Activated naive CD4-positive, alpha-beta T cell treated with anti-CD3 and anti-CD28 coated beads, Interleukin-2, amount 50 U/mL, for 72 hours (primary cell): ENCODE data around the gene FAAH. TPM values are rescaled to one million over a fixed set of nuclear protein-coding genes. Genes with fewer than 3 reads are reported as not detected.

Source experiments
- ATAC-seq, 2 donors: fragments of 150-1000 bp; cut with Tn5 transposase; 2 replicates each; pipeline ENCODE4 v1.10.0; 2021; ENCODE audit warnings: mild to moderate bottlenecking in 2 of 2, moderate library complexity in 2 of 2
- DNase-seq, 2 donors: peaks; one replicate each; pipeline ENCODE4 v3.0.0; 2021 to 2022; ENCODE audit warnings: low spot score in 2 of 2
- H3K27ac Mint-ChIP-seq, 2 donors: one replicate each; pipeline ENCODE4 v1.8.0; 2022; ENCODE audit warnings: mild to moderate bottlenecking in 2 of 2, mixed read lengths in 2 of 2
- H3K36me3 Mint-ChIP-seq, 2 donors: one replicate each; pipeline ENCODE4 v1.8.0; 2022; ENCODE audit warnings: mixed read lengths in 2 of 2
- H3K9me3 Mint-ChIP-seq, 2 donors: one replicate each; pipeline ENCODE4 v1.8.0; 2022; ENCODE audit warnings: mixed read lengths in 2 of 2
- total RNA-seq, 2 donors: library from RNA; stranded (reverse); gene quantifications; one replicate each; pipeline ENCODE4 v1.2.3, GENCODE V29; 2022

The FAAH gene
- total RNA-seq, 2 donors from 2014 or later = 5.5 to 5.7 TPM

- no peaks in the 10 kb centered on the region for H3K9me3 Mint-ChIP-seq
- ATAC-seq (no peak), DNase-seq (no peak)
- no peak overlapping the region for H3K27ac Mint-ChIP-seq
- H3K36me3 Mint-ChIP-seq = no peaks in the 10 kb centered on the region
These were observed 16.3 kb downstream of the FAAH start for GRCh38 chr1:46410156-46411009.

GRCh38 chr1:46411010-46411405 lies 16.9 kb downstream of the FAAH start:
- ATAC-seq = no peak
- Mint-ChIP-seq H3K36me3 (no peaks in the 10 kb centered on the region), H3K9me3 (no peaks in the 10 kb centered on the region), H3K27ac (no peak overlapping the region)
- DNase-seq = no peak

- peak in 1 of 2 donors; percentile 57 for DNase-seq
- H3K36me3 Mint-ChIP-seq = no peaks in the 10 kb centered on the region
- H3K9me3 Mint-ChIP-seq = no peaks in the 10 kb centered on the region
- peak overlapping the region in 1 of 2 donors; percentile 75 for H3K27ac Mint-ChIP-seq
- ATAC-seq = no peak
These were observed 17.7 kb downstream of the FAAH start for GRCh38 chr1:46411601-46412341.

- no peak for ATAC-seq
- H3K36me3 Mint-ChIP-seq = no peaks in the 10 kb centered on the region
- H3K9me3 Mint-ChIP-seq = no peaks in the 10 kb centered on the region
- no peak for DNase-seq
- no peak overlapping the region for H3K27ac Mint-ChIP-seq
These were observed 18.9 kb downstream of the FAAH start for GRCh38 chr1:46412893-46413595.

- Mint-ChIP-seq H3K9me3 (no peaks in the 10 kb centered on the region), H3K27ac (peak overlapping the region in 1 of 2 donors; percentile 17), H3K36me3 (no peaks in the 10 kb centered on the region)
- DNase-seq (no peak), ATAC-seq (peak; percentile 46 to 80)
These were observed 19.5 kb downstream of the FAAH start for GRCh38 chr1:46413596-46413985.

GRCh38 chr1:46415514-46415913 lies 21.4 kb downstream of the FAAH start:
- no peaks in the 10 kb centered on the region for H3K9me3 Mint-ChIP-seq
- no peaks in the 10 kb centered on the region for H3K36me3 Mint-ChIP-seq
- DNase-seq (no peak), ATAC-seq (no peak)
- H3K27ac Mint-ChIP-seq = peak overlapping the region in 1 of 2 donors; percentile 58

DNA sequence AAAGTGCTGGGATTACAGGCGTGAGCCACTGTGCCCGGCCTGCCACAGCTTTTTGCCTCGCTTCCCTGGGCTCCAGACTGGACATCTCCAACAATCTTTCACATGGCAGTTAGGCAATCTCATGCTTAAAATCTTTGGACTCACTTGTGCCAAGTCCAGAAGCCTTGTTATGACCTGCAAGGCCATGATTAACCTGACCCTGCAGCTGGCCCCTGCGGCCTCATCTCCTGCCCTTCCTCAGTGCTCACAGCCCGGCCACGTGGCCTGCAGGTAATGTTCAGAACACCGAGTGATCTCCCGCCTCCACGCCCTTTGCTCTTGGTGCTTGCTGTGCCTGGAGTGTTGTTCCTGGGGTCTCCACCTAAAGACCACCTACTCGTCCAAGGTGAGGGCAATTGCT lies 24.9 kb downstream of the FAAH start:
- no peaks in the 10 kb centered on the region for H3K36me3 Mint-ChIP-seq
- no peak for DNase-seq
- ATAC-seq = no peak
- H3K27ac Mint-ChIP-seq = no peak overlapping the region
- H3K9me3 Mint-ChIP-seq = no peaks in the 10 kb centered on the region

GRCh38 chr1:46420533-46420915 lies 26.4 kb downstream of the FAAH start:
- H3K9me3 Mint-ChIP-seq = no peaks in the 10 kb centered on the region
- no peak overlapping the region for H3K27ac Mint-ChIP-seq

GRCh38 chr1:46421739-46422138 lies 27.6 kb downstream of the FAAH start:
- Mint-ChIP-seq H3K9me3 (no peaks in the 10 kb centered on the region), H3K27ac (no peak overlapping the region), H3K36me3 (no peaks in the 10 kb centered on the region)
- ATAC-seq (no peak), DNase-seq (no peak)

More at GRCh38 chr1:46420533-46420915, 26.4 kb downstream of the FAAH start:
- DNase-seq = no peak
- ATAC-seq = no peak
- no peaks in the 10 kb centered on the region for H3K36me3 Mint-ChIP-seq

- Mint-ChIP-seq H3K9me3 (no peaks in the 10 kb centered on the region), H3K27ac (no peak overlapping the region), H3K36me3 (no peaks in the 10 kb centered on the region)
- DNase-seq (no peak), ATAC-seq (no peak)
These were observed 28.2 kb downstream of the FAAH start for GRCh38 chr1:46422261-46422871.

DNA sequence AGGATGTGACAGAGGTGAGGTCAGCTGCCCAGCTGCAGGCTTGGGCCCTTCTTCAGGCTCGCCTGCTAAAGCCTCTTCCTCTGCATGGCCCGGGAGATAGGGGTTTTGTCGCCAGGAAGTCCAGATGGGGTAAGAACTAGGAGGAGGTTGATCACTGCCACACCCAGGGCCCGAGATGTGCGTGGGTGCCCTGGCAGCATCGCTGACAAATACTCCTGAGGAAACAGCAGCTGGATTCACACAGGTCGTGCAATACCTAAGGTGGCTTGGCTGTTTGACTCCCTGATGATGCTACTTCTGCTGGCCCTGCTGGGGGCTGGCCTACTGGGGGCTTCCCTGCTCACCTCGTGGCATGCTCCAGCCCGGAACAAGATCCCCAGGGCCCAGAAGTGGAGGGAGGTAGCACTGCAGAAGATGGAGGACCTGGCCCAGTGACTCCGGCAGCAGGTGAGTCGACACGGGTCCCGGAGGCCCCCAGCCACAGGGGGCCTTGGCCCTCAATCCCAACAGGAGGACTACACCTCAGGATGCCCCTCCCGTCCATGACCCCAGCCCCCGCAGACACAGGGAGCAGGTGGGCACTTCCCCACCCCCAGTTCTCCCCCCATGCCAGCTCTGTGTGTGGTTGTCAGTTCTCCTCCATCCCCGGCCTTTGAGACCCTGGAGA lies 29.6 kb downstream of the FAAH start:
- peak in 1 of 2 donors; percentile 14 for ATAC-seq
- no peak for DNase-seq
- Mint-ChIP-seq H3K27ac (no peak overlapping the region), H3K9me3 (no peaks in the 10 kb centered on the region), H3K36me3 (no peaks in the 10 kb centered on the region)

DNA sequence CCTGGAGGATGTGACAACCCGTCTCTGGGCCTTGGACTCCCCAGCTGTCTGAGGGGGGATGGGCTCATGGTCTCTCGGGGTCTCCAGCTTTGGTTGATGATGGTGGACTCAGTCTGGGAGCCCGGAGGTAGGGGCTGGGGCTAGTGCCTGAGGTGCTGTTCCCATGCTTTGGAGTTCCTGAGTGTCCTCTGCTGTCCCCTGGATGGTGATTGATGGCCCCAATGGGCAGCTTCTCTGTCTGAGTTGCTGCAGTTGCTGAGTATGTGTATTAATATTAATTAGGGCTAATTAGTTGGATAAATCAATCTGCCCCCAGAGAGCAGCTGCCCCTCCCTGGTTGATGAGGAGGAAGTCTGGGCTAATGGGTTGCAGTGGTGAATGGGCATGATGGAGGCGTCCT lies 30.6 kb downstream of the FAAH start:
- no peaks in the 10 kb centered on the region for H3K36me3 Mint-ChIP-seq
- no peaks in the 10 kb centered on the region for H3K9me3 Mint-ChIP-seq
- DNase-seq = no peak
- ATAC-seq = no peak
- H3K27ac Mint-ChIP-seq = no peak overlapping the region

DNA sequence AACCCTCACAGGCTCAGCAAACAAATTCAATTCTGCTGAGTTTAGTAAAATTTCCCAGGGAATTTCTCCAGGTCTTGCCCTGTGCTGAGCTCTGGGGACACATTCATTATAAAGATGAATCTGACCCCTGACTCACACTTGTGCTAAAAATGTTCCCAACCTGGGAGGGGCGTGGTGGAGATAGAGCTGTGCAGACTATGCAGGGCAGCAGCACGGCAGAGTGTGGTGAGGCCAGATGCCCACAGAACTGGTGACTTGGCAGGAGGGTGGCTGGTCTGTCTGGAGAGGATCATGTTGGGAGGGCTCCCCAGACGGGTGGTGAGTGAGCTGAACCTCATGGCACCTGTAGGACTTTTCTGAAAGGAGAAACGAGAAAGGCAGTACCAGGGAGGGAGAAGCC lies 31.6 kb downstream of the FAAH start:
- H3K36me3 Mint-ChIP-seq = no peaks in the 10 kb centered on the region
- DNase-seq (no peak), ATAC-seq (peak in 1 of 2 donors; percentile 18)
- H3K9me3 Mint-ChIP-seq = no peaks in the 10 kb centered on the region
- H3K27ac Mint-ChIP-seq = no peak overlapping the region

- DNase-seq (no peak), ATAC-seq (no peak)
- Mint-ChIP-seq H3K27ac (no peak overlapping the region), H3K9me3 (no peaks in the 10 kb centered on the region), H3K36me3 (no peaks in the 10 kb centered on the region)
These were observed 33.4 kb downstream of the FAAH start for GRCh38 chr1:46427541-46427940.

GRCh38 chr1:46429436-46429835 lies 35.3 kb downstream of the FAAH start:
- no peaks in the 10 kb centered on the region for H3K36me3 Mint-ChIP-seq
- H3K27ac Mint-ChIP-seq = no peak overlapping the region
- DNase-seq (no peak), ATAC-seq (no peak)
- no peaks in the 10 kb centered on the region for H3K9me3 Mint-ChIP-seq

GRCh38 chr1:46431695-46432094 lies 37.6 kb downstream of the FAAH start:
- Mint-ChIP-seq H3K9me3 (no peaks in the 10 kb centered on the region), H3K36me3 (no peaks in the 10 kb centered on the region), H3K27ac (peak overlapping the region in 1 of 2 donors; percentile 9)
- no peak for ATAC-seq
- DNase-seq = no peak
